Heart left ventricle (tissue), 16 donors: Measurements from ENCODE around the gene EXPH5. TPM values are rescaled to one million over a fixed set of nuclear protein-coding genes. Genes with fewer than 3 reads are reported as not detected.

Experiments
- ATAC-seq, 4 donors: fragments of 200-7000 bp; cut with Tn5 transposase; one replicate each; pipeline ENCODE4 v1.9.1; 2020 to 2022; ENCODE audit warnings: moderate library complexity in 4 of 4, mild to moderate bottlenecking in 3 of 4, moderate number of reproducible peaks in 1 of 4
- DNase-seq, 5 donors: peaks; one replicate each; pipeline ENCODE4 v3.0.0-alpha.2; 2020
- H3K27ac ChIP-seq, 12 donors: fragments of 200-600 bp; sonication (generic) in 4 of 12; one replicate each; pipeline versions ENCODE4 v1.5.0 to v1.8.0; 2016 to 2022; ENCODE audit warnings: mild to moderate bottlenecking in 2 of 12
- H3K27me3 ChIP-seq, 9 donors: fragments of 200-600 bp; sonication (generic) in 2 of 9; one replicate each; pipeline versions ENCODE4 v1.5.1 to v1.8.0; 2016 to 2022; ENCODE audit warnings: mild to moderate bottlenecking in 3 of 9
- H3K36me3 ChIP-seq, 9 donors: fragments of 200-600 bp; sonication (generic) in 2 of 9; one replicate each; pipeline versions ENCODE4 v1.5.0 to v1.8.0; 2018 to 2022; ENCODE audit warnings: mild to moderate bottlenecking in 2 of 9
- H3K4me1 ChIP-seq, 12 donors: fragments of 200-600 bp; sonication (generic) in 4 of 12; one replicate each; pipeline versions ENCODE4 v1.5.0 to v1.8.0; 2016 to 2022; ENCODE audit warnings: mild to moderate bottlenecking in 3 of 12
- H3K4me3 ChIP-seq, 12 donors: fragments of 200-600 bp; sonication (generic) in 4 of 12; one replicate each; pipeline versions ENCODE4 v1.5.0 to v1.8.0; 2017 to 2022; ENCODE audit warnings: mild to moderate bottlenecking in 9 of 12, moderate library complexity in 4 of 12
- H3K9me3 ChIP-seq, 12 donors: fragments of 200-600 bp; sonication (generic) in 4 of 12; one replicate each; pipeline versions ENCODE4 v1.5.0 to v1.8.0; 2016 to 2022; ENCODE audit warnings: mild to moderate bottlenecking in 1 of 12
- POLR2A ChIP-seq, 2 donors: fragments of 450-650 bp; IDR thresholded peaks; one replicate each; pipeline ENCODE4 v1.6.1; 2017; ENCODE audit warnings: antibody characterized with exemption in 2 of 2, mild to moderate bottlenecking in 2 of 2, moderate library complexity in 2 of 2
- WGBS, 4 donors: extraction: QIAGEN DNeasy Blood & Tissue Kit in 2 of 4; methylation state at CpG; one replicate each; pipeline versions ENCODE4 v1.1.5 to v1.1.7; 2013 to 2018; 5-methylcytosine and 5-hydroxymethylcytosine counted together
- intact Hi-C, 10 donors: fragments of 100-400 bp; cut with DNase I; formaldehyde crosslinking; loops; one replicate each; pipeline versions ENCODE4 v1.11.1 to v1.14.2; 2022
- polyA plus RNA-seq, 2 donors: library from polyadenylated mRNA; stranded (reverse); fragments of 200-250 nt; gene quantifications; one replicate each; pipeline ENCODE4 v1.2.3, GENCODE V29; 2013
- total RNA-seq, 9 donors: library from RNA; depleted of rRNA in 2 of 9; stranded (reverse); fragments of >200 nt in 2 of 9; fragmentation: NEBNext Ultra II Directional in 3 of 9; extraction: Animal tissue kit (Norgen Biotek cat#: 25700) in 3 of 9; gene quantifications; one replicate each; pipeline versions ENCODE4 v1.1.0 to v1.2.4, GENCODE V29; 2016 to 2023
- TF ChIP-seq, protein P1 (sequence below), 12 donors: fragments of 200-600 bp; sonication (generic) in 4 of 12; IDR thresholded peaks; one replicate each; pipeline versions ENCODE4 v1.5.0 to v1.8.0; 2018 to 2022; ENCODE audit warnings: antibody characterized with exemption in 12 of 12, mild to moderate bottlenecking in 5 of 12
- donor health status: ischemic (EF 13 %, LVEDD 7.1; RV severe dilation, severe dysfunction).
- donor health status: healthy with polysubstance abuse.
- donor health status: DM: no; HTN: yes; CAD: no.
- donor health status: DM: no; HTN: no; CAD: no.
- donor health status: ischemic (EF 25% LVEDD 6.9; RV normal size, moderate dysfunction).
- donor health status: ischemic (EF 25% LVEDD 5.7; RV mildly dilated, moderate dysfunction).
- donor health status: healthy.
- donor health status: DM: yes; HTN: yes; CAD: no.
- donor health status: ischemic (EF 35%, LVEDD 5.7; RV mildly dilated, moderate dysfunction).
- donor health status: nonischemic (EF 11% LVEDD 7.7; RV severe dilation, severe dysfunction).
- donor health status: DM: yes; HTN: yes; CAD: no.
- donor health status: PGD.
- donor health status: ischemic (EF 29% LVEDD 5.4; RV normal size, mild dysfunction).
- donor health status: nonischemic (EF 23%, LVEDD 6.1; RV moderate dilation, normal function).

The EXPH5 gene
- total and polyA plus RNA-seq, 11 donors = 0.14 to 4.2 (median 1.1) TPM

- Histone ChIP-seq H3K4me3 (no peak overlapping the region), H3K9me3 (no peaks in the 10 kb centered on the region), H3K27me3 (peaks cover 0 to 37% (median 4%) of the 10 kb centered on the region in 9 donors), H3K36me3 (no peaks in the 10 kb centered on the region), H3K27ac (no peak overlapping the region), H3K4me1 (peaks cover 0 to 7% (median under 1%) of the 10 kb centered on the region in 12 donors)
- intact Hi-C loops = no loop called here
- no peak for DNase-seq
- ATAC-seq = no peak
- WGBS, 4 donors = 58 to 67% (median 64%) methylated on average over 5 of the region's 5 CpGs
- TF ChIP-seq POLR2A (IDR thresholded peaks at IDR 0.05) = no peak
- TF ChIP-seq, protein P1, sequence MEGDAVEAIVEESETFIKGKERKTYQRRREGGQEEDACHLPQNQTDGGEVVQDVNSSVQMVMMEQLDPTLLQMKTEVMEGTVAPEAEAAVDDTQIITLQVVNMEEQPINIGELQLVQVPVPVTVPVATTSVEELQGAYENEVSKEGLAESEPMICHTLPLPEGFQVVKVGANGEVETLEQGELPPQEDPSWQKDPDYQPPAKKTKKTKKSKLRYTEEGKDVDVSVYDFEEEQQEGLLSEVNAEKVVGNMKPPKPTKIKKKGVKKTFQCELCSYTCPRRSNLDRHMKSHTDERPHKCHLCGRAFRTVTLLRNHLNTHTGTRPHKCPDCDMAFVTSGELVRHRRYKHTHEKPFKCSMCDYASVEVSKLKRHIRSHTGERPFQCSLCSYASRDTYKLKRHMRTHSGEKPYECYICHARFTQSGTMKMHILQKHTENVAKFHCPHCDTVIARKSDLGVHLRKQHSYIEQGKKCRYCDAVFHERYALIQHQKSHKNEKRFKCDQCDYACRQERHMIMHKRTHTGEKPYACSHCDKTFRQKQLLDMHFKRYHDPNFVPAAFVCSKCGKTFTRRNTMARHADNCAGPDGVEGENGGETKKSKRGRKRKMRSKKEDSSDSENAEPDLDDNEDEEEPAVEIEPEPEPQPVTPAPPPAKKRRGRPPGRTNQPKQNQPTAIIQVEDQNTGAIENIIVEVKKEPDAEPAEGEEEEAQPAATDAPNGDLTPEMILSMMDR (IDR thresholded peaks at IDR 0.05) = no peak
These were observed 4.3 kb upstream of the EXPH5 start for GRCh38 chr11:108597736-108598355.

- TF ChIP-seq POLR2A (IDR thresholded peaks at IDR 0.05) = no peak
- TF ChIP-seq, protein P1 (IDR thresholded peaks at IDR 0.05) = no peak
- intact Hi-C loops = no loop called here
- ATAC-seq = no peak
- peaks cover 0 to 41% (median 4%) of the 10 kb centered on the region in 9 donors for H3K27me3 ChIP-seq
- H3K4me3 ChIP-seq = no peak overlapping the region
- no peak overlapping the region for H3K27ac ChIP-seq
- H3K4me1 ChIP-seq = peaks cover 0 to 11% (median 3%) of the 10 kb centered on the region in 12 donors
- no peak for DNase-seq
- 45 to 50% (median 49%) methylated on average over 2 of the region's 2 CpGs for WGBS, 4 donors
- H3K36me3 ChIP-seq = no peaks in the 10 kb centered on the region
- no peaks in the 10 kb centered on the region for H3K9me3 ChIP-seq
These were observed 3.1 kb upstream of the EXPH5 start for GRCh38 chr11:108596701-108597100.

- intact Hi-C loops = loop anchor here in 1 of 10 donors (1.0 kb wide), 1 partner anchor 127 kb away; the partner anchor contains the start of gene C11orf65
- WGBS, 4 donors = 21 to 27% (median 27%) methylated on average over 5 of the region's 5 CpGs
- TF ChIP-seq, protein P1 (IDR thresholded peaks at IDR 0.05) = no peak
- TF ChIP-seq POLR2A (IDR thresholded peaks at IDR 0.05) = no peak
These were observed 411 bp upstream of the EXPH5 start for GRCh38 chr11:108593923-108594434.

GRCh38 chr11:108592591-108593213, 866 bp downstream of the EXPH5 start:
- Histone ChIP-seq H3K27me3 (peaks cover 0 to 36% (median 2%) of the 10 kb centered on the region in 9 donors), H3K9me3 (no peaks in the 10 kb centered on the region), H3K27ac (no peak overlapping the region), H3K4me1 (peaks cover 0 to 11% (median 3%) of the 10 kb centered on the region in 12 donors), H3K4me3 (peak overlapping the region; percentile 37 to 77 (median 70)), H3K36me3 (no peaks in the 10 kb centered on the region)
- DNase-seq (peak in 2 of 5 donors; percentile 20 to 29), ATAC-seq (peak in 3 of 4 donors; percentile 24 to 44 (median 35))
- TF ChIP-seq, protein P1 (IDR thresholded peaks at IDR 0.05) = no peak
- no peak for TF ChIP-seq POLR2A (IDR thresholded peaks at IDR 0.05)
- WGBS, 4 donors = 1 to 3% (median 2%) methylated on average over 12 to 43 of the region's 43 CpGs
- intact Hi-C loops = loop anchor here in 1 of 10 donors (1.0 kb wide), 1 partner anchor 125 kb away; the partner anchor contains the start of gene C11orf65

More at GRCh38 chr11:108593923-108594434, 411 bp upstream of the EXPH5 start:
- Histone ChIP-seq H3K27me3 (peaks cover 0 to 41% (median 4%) of the 10 kb centered on the region in 9 donors), H3K9me3 (no peaks in the 10 kb centered on the region), H3K4me1 (peaks cover 0 to 11% (median 3%) of the 10 kb centered on the region in 12 donors), H3K4me3 (peak overlapping the region; percentile 37 to 77 (median 70)), H3K36me3 (no peaks in the 10 kb centered on the region), H3K27ac (no peak overlapping the region)
- DNase-seq = no peak
- ATAC-seq = no peak
